ENCODE measurements around the gene ODAD4.

The ODAD4 gene

DNA sequence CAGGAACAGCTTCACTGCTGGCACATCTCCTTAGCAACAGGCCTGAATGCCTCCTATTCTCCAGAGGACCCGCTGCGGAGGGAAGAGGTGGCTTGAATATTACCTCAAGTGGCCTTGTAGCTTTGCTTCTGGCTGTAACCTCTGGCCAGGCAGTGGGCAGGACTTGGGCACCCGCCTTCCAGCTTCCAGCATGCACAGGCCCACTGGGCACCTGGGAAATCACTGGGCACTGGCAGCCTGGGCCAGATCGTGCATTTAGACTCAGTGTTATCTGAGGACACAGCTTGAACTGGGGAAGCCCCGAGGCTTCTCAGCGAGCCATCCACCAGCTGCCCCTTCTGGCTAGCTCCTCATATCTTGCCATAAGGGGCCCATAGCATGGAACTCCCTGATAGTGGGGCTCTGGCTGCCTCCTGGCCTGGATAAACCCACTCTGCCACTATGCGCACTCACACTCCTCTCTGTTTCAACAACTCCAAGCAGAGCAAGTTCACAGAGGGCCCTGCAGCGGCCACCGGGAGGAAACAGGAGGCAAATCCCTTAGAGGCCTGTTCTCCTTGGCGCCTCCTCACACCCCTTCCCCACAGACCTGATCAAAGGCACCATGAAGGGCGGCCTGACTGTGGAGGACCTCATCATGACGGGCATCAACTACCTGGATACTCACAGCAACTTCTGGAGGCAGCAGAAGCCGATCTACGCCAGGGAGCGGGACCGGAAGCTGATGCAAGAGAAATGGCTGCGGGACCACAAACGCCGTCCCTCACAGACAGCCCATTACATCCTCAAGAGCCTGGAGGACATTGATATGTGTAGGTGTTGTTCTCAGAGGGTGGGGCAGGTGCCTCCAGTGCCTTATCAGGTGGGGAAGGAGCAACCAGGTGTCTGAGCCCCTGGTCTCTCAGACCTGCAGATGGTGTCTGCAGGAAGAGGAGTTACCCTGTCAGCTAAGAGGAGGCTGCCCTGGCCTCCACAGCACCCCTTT is 7.8 kb downstream of the ODAD4 start:
- in situ Hi-C loops (cut with MboI; ENCODE audit: low sequenced_read_pairs), result no loop called here

DNA sequence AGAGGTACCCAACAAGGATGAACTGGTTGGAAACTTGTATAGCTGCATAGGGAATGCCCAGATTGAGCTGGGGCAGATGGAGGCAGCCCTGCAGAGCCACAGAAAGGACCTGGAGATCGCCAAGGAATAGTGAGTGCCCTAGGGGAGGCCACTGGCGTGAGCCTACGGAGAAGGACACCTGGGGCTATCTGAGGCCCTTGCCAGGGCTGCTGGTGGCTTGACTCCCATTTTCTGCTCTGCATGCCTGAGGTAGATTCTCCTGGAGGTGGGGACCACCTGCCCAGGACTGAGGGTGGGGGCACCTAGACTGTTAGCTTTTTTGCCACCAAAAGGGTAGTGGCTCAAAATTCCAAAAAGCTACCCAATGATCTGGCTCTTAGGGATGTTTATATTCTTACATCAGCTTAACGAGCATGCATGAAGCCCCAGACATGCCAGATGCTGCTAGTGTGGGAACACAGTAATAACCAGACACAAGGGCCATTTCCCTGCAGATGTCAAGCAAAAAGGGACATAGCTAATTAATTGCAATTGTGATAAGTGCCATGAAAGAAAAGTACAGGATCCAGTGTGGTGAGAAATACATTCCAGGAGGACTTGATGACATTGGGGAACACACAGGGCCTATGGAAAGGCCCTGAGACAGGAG is 8.8 kb downstream of the ODAD4 start:
- in situ Hi-C loops (cut with MboI; ENCODE audit: low sequenced_read_pairs), result no loop called here

DNA sequence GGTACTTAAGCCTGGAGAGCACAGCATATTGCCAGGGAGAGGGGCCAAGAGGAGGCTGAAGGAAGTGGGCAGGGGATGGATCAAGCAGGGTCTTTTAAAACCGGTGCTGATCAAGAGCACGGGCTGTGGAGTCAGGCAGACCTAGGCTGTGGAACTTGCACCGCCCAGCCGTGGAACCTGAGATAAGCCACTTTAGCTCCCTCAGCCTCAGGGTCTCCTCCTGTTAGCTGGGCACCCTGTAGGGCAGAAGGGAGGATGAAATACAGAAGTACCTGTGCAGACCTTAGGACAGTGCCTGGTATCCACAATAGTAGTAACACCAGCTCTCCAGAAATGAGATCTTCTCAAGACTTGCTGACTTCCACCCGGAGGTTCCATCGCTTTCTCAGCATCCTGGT is 9.3 kb downstream of the ODAD4 start:
- in situ Hi-C loops (cut with MboI; ENCODE audit: low sequenced_read_pairs), result no loop called here

DNA sequence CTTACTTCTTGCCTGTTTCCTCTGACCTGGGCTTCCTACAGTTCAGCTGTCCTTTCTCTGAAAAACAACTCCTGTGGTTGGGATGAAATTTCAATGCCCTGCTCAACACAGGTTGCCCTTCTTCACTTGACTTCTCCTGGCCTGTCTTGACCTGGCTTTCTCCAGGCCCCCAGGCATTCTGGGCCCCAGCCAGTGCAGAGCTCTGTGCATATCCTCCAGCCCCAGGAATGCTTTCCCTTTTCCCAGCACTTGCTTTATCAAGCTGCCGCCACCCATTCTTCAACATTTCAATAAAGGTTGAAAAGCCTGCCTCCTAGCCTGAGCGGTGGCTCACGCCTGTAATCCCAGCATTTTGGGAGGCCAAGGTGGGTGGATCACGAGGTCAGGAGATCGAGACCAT is 10.8 kb downstream of the ODAD4 start:
- in situ Hi-C loops (cut with MboI; ENCODE audit: low sequenced_read_pairs), result no loop called here

DNA sequence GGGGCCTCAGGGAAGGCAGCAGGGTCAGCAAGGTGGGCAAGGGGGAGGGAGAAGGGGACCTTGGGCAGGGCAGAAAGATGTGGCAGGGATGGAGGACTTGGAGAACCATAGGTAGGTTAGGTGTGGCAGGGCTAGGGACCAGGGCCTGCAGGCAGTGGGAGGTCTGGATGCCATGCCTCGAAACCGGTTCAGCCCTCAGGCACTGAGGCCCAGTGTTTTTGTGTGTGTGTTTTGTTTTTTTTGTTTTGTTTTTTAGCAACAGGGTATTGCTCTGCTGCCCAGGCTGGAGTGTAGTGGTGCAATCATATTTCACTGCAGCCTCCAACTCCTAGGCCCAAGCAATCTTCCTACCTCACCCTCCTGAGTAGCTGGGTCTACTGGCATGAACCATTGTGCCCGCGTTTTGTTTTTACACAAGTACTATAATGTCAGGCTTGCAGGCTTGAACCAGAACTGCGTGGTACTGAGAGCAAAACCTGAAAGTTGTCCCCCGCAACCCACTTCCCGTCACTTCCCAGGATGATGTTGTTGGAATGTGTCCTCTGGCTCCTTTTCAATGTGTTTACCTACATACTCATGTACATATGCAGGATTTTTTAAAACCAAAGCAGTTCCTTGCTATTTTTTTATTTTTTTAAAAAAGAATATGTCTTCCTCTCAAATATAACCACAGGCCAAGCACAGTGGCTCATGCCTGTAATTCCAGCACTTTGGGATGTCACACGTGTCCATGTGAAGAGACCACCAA is 12.4 kb downstream of the ODAD4 start:
- in situ Hi-C loops (cut with MboI; ENCODE audit: low sequenced_read_pairs), result no loop called here

DNA sequence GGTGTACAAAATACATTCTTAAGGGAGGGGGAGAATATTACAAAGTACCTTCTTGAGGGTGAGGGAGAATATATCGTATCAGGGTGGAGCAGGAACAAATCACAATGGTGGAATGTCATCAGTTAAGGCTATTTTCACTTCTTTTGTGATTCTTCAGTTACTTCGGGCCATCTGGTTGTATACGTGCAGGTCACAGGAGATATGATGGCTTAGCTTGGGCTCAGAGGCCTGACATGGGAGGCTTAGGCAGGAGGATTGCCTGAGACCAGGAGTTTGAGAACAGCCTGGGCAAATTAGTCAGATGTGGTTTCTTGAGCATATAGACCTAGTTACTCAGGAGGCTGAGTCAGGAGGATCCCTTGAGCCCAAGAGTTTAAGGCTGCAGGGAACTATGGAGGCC is 13.1 kb downstream of the ODAD4 start:
- in situ Hi-C loops (cut with MboI; ENCODE audit: low sequenced_read_pairs), result no loop called here

DNA sequence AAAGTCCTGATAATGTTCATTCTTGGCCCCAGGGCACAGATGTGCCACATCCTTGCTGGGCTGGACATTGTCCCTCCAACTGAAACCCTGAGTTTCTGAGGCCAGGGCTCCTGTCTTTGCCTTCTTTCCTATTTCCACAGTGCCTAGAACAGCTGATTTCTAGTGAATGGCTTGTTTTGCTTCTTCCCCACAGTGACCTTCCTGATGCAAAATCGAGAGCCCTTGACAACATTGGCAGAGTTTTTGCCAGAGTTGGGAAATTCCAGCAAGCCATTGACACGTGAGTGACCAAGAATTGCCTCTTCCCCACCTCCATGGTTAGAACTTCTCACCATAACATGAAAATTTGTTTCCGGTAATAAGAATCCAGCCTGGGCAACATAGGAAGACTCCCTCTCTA is 14.5 kb downstream of the ODAD4 start:
- in situ Hi-C loops (cut with MboI; ENCODE audit: low sequenced_read_pairs), result no loop called here

DNA sequence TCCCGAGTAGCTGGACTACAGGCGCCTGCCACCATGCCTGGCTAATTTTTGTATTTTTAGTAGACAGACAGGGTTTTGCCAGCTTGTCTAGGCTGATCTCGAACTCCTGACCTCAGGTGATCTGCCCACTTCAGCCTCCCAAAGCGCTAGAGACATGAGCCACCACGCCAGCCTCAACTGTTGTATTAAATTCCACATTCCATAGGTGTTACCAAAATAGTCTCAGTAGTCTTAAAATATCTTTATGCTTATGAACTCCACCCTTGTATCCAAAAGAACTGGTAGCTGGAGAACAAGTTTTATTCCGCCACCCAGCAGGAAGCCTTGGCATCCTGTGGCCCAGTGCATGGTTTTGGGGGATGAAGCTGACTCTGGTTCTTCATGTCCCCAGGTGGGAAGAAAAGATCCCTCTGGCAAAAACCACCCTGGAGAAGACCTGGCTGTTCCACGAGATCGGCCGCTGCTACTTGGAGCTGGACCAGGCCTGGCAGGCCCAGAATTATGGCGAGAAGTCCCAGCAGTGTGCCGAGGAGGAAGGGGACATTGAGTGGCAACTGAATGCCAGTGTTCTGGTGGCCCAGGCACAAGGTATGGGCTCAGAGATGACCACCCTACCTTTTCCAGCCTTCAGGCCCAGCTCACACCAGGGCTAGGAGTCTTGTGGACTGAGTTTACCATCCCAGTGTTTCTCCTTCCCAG is 18.5 kb downstream of the ODAD4 start:
- in situ Hi-C loops (cut with MboI; ENCODE audit: low sequenced_read_pairs), result no loop called here

DNA sequence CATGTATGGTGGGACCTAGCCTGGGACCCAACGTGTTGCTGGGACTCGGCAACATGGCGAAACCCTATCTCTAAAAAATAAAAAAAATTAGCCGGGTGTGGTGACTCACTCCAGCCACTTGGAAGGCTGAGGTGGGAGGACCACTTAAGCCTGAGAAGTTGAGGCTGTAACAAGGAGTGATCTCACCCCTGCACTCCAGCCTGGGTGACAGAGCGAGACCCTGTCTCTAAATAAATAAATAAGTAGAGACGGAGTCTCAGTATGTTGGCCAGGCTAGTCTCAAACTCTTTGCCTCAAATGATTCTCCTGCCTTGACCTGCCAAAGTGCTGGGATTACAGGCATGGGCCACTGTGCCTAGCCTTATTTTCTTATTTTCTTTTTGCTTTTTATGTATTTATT is 26.1 kb downstream of the ODAD4 start:
- in situ Hi-C loops (cut with MboI; ENCODE audit: low sequenced_read_pairs), result no loop called here

DNA sequence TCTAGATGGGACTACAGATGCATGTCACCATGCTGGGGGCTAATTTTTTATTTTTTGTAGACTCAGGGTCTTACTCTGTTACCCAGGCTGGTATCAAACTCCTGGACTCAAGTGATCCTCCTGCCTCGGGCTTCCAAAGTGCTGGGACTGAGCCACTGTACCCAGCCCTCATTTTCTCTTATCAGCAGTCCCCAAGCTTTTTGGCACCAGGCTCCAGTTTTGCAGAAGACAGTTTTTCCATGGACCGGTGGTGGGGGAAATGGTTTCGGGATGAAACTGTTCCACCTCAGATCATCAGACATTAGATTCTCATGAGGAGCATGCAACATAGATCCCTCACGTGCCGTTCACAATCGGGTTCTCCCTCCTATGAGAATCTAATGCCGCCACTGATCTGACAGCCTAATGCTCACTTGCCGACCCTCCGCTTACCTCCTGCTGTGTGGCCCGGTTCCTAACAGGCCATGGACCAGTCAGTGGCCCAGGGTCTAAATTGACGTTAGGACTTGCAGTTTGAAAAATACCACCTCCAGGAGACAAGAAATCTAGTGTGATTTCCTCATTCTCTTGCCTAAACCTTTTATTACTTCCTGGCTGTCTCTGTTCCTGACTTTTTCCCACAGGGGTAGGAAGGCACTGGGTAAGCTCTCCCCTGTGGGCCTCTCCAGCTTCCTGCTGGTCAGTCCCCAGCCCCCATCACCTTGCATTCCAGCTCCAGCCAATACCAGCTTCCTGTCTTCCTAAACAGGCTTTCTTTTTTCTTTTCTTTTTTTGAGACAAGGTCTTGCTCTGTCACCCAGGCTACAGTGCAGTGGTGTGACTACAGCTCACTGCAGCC is 26.8 kb downstream of the ODAD4 start:
- in situ Hi-C loops (cut with MboI; ENCODE audit: low sequenced_read_pairs), result no loop called here

DNA sequence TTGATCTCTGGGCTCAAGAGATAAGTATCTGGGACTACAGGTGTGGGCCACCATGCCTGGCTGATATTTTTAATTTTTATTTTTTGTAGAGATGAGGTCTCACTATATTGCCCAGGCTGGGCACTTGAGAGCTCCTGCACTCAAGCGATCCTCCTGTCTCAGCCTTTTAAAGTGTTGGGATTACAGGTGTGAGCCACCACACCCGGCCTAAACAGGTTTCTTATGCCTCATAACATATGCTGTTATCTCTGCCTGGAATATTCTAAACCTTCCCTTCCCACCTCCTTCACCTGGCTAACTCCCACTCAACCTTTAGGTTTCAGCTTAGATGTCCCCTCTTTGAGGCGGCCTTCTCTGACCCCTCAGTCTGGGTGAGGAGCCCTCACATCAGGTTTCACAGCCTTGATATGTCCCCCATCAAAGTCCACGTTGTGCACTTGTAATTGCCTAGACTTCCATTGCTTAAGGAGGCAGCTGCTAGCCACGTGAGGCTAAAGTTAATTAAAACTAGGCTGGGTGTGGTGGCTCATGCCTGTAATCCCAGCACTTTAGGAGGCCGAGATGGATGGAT is 27.5 kb downstream of the ODAD4 start:
- in situ Hi-C loops (cut with MboI; ENCODE audit: low sequenced_read_pairs), result no loop called here

DNA sequence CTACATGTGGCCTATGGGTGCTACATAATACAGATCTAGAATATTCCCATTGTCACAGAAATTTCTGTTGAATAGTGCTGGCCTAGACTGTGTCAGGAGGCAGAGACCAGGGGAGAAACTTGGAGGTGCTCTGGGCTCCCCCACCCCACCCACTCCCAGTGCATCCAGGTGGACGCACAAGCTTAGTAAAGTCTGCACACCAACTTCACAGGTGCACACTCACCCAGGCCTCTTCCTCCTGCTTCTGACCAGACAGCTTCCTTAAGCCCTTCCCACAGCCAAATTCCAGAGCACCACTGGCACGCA is 28.6 kb downstream of the ODAD4 start:
- in situ Hi-C loops (cut with MboI; ENCODE audit: low sequenced_read_pairs), result no loop called here

DNA sequence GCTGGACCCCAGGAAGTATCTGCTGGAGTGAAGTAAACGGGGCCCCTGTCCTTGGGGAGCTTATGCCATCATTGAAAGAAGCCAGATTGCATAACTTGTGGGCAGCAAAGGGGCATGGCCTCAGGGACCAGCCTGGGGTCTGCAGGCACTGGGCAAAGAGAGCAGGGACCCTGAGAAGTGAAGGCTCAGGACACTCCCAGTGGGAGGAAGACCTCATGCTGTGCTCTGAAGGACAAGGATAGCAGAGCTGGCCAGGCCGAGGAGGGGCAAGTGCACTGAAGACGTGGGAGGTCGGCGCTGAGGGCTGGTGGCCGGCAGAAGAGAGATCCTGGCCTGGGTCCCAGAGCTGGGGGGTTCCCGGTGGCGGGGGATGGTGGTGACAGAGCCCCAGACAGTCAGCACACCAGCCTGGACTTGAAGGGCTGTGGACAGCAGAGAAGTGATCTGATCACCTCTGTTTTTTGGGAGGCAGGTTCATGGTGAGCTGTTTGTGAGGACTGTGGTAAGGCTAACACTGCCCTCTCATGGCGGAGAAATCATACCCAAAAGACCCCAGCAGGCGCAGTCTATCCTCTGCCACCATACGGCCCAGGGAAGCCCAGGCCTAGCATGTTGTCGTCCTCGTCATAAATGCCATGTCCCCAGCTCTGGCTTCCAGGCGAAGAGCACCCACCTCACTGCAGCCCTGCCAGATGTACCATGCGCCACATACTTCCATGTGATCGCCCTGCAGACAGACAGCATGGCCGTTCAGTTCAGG is 29.1 kb downstream of the ODAD4 start:
- in situ Hi-C loops (cut with MboI; ENCODE audit: low sequenced_read_pairs), result loop anchor here (5.0 to 10.0 kb wide), 3 partner anchors 153 to 565 kb away; partner anchors contain the start of gene DHX58

DNA sequence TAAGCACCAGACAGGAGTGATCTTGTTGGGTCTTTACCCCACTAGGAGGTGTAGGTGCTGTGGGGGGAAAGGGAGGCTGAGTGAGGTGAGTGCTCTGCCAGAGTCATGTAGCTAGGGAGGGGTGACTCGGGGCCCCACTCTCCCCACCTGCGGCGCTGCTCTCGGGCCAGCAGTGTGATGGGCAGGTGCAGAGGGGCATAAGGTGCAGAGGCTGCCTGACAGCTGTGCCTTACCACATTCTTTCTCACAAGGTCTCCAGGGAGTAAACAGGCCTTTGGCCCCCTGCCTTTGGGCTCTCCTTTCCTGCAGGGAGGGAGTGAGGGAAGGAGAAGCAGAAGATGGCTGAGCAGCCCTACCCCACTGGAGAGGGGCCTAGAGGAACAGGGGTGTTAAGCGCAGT is 31.7 kb downstream of the ODAD4 start:
- in situ Hi-C loops (cut with MboI; ENCODE audit: low sequenced_read_pairs), result loop anchor here (5.0 to 10.0 kb wide), 3 partner anchors 150 to 563 kb away; partner anchors contain the start of gene DHX58

DNA sequence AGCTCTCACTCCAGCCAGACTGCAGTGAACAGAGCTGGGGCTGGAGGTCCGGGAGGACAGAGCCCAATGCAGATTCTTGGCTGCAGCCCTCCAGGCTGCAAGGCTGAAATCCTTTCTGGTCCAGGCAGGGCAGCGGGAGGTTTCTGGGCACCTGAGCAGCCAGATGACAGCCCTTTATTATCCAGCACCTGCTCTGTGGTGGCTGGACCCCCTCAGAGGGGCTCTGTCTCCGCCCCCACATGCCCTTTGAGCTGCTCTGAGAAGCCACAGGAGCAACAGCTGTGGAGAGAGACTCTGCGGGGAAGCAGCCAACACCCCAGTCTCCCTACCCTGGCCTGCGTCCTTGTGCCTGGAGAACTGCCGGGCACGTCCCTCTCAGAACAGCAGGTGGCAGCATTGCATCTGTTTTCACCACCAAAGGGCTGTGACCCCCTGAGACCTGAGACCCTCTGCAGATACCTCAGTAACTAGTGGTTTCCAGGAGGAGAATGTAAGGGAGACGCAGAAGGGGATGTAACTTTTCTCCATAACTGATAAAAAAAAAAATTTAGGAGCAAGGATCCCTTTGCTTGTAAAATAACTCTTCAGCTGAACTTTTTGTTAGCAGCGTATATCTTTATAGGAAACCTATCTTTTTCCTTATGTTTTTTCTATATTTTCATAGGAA is 32.5 kb downstream of the ODAD4 start:
- in situ Hi-C loops (cut with MboI; ENCODE audit: low sequenced_read_pairs), result loop anchor here (5.0 to 10.0 kb wide), 3 partner anchors 149 to 562 kb away; partner anchors contain the start of gene DHX58

DNA sequence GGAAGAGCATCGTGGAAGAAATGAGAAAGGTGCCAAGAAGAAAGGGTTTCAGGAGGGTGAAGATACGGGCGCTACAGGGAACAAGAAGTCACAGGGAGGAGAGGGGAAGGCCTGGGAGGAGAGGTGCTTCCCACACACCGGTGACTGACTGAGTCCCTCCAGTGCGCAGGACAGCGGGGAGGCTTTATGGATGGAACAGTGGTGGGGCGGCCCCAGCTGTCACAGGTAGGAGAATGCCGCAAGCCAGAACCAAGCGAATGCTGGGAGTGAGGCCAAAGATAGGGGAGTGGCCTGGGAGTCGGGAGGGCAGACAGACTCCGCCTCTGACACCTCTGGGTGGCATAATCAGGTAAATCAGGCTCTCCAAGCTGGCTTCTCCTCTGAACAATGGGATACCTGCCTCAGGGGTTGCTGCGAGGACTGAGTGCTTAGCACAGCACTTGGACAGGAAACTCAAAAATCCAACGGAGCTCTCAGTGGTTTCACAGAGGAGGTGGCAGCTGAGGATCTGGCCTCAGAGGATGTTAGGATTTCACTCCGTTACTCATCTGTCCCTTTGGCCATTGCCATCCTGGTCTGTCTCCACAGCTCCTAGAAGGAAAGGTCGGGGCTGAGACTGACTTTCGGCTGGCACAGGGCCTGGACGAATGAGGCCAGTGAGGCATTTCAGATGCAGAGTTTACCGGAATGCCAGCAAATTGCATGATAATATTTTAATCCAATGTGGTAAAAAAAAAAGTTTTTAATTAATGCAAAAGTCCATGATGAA is 35.5 kb downstream of the ODAD4 start:
- in situ Hi-C loops (cut with MboI; ENCODE audit: low sequenced_read_pairs), result loop anchor here (10.0 kb wide), 2 partner anchors 439 to 559 kb away; no protein-coding TSS in a partner anchor

DNA sequence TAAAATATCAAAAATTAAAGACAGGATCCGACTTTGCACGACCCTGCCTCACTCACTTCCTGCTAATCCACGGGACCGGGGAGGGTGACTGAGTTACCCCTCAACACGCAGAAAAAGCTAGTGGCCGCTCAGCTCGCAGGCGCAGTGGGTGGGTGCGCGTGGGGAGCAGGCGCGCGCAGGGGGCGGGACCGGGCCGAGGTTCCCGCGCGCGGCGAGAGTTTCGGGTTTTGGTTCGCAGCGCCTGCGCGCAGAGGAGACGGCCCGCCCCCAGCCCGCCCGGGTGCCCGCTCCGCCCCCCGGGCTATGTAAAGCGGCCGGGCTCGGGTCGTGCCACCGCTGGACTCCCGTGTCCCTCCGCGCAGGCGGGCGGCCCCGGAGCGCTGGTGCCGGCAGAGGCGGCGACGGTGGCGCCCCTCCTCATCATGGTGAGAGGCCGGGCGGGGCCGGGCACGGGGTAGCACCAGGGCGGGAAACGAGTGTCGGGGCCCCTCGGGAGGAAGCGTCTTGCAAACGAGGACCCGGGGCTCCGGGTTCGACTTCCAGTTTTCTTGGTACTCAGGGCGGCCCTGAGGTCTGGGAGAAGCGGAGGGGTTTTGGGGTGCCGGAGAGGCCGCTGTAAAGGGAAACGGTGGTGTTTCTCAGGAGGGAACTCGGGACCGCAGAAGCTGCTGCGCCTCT is 36.2 kb downstream of the ODAD4 start, which contains the start of gene CNP:
Gene CNP, plus strand, starts transcription at position 333 of the 678 bp plus-strand sequence. Its CDS starts 90 bp downstream, at position 423.
- in situ Hi-C loops (cut with MboI; ENCODE audit: low sequenced_read_pairs), result loop anchor here (10.0 kb wide), 2 partner anchors 438 to 558 kb away; no protein-coding TSS in a partner anchor

All from HL-60/S4 (cell line).